ENCODE measurements around the gene CFHR1.
"Not testable (repeated sequence)": the region's sequence is repeated elsewhere in the genome, so short reads cannot be mapped to it uniquely, and the experiment has no call there.

CFHR1 gene

DNA sequence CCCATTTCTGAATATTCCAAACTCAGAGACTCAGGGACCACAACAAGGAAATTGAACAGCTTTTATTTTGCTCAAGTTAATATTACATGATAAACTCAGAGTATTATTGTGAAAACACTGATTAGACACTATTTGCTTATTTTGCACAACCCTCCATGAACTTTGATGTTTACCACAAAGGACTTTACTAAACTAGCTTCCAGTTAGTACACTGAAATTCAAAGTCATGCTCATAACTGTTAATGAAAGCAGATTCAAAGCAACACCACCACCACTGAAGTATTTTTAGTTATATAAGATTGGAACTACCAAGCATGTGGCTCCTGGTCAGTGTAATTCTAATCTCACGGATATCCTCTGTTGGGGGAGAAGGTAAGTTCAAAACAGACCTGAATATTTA is at the start of gene CFHR1:
CFHR1 (plus strand) TSS at position 201 of the 400 bp plus-strand sequence; CDS start at position 315, 114 bp downstream.
- FAIRE-seq, result not testable (repeated sequence)

GRCh38 chr1:196769823-196770222 is 49.7 kb upstream of the CFHR1 start:
- peak; percentile 51 for FAIRE-seq

- no peak for FAIRE-seq
Measured at GRCh38 chr1:196773713-196774112, 45.8 kb upstream of the CFHR1 start.

- no peak for FAIRE-seq
Measured at GRCh38 chr1:196774175-196774574, 45.4 kb upstream of the CFHR1 start.

DNA sequence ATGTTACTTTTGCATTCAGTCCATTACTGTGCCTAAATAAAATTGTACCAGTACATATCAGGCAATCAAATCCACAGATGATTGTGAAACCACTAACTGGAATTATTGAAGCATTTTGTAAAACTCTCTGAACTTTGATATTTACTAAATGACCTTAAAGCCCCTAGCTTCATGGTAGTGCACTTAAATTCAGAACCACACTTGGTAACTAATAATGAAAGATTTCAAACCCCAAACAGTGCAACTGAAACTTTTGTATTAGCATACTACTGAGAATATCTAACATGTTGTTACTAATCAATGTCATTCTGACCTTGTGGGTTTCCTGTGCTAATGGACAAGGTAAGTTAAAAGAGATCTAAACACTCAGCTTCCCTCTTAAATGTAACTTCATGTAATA is 44.9 kb upstream of the CFHR1 start, which contains the start of gene CFHR3:
CFHR3 (plus strand) TSS at position 238 of the 400 bp plus-strand sequence; CDS start at position 285, 47 bp downstream.
- no peak for FAIRE-seq

DNA sequence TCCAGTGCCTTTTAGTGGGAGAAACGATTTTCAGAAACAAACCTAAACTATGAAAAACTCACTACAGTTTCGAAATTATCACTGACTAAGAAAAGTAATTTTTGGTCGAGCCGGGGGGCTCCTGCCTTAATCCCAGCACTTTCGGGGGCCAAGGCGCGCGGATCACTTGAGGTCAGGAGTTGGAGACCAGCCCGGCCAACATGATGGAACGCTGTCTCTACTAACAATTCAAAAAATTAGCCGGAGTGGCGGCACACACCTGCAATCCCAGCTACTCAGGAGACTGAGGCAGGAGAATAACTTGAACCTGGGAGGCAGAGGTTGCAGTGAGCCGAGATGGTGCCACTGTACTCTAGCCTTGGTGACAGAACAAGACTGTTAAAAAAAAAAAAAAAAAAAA is 41.9 kb upstream of the CFHR1 start:
- FAIRE-seq, result no peak

GRCh38 chr1:196779093-196779492 is 40.4 kb upstream of the CFHR1 start:
- FAIRE-seq, result no peak

GRCh38 chr1:196791252-196791651 is 28.3 kb upstream of the CFHR1 start:
- FAIRE-seq, result not testable (repeated sequence)

DNA sequence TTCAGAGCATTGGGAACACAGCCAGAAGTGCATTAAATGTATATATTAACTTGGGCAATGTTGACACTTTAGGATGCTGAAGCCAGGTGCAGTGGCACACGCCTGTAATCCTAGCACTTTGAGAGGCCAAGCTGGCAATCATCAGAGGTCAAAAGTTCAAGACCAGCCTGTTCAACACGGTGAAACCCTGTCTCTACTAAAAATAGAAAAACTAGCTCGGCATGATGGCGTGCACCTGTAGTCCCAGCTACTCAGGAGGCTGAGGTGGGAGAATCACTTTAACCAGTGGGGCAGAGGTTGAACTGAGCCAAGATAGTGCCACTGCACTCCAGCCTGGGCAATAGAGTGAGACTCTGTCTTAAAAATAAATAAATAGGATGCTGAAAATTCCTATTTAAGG is 25.4 kb upstream of the CFHR1 start:
- not testable (repeated sequence) for FAIRE-seq

DNA sequence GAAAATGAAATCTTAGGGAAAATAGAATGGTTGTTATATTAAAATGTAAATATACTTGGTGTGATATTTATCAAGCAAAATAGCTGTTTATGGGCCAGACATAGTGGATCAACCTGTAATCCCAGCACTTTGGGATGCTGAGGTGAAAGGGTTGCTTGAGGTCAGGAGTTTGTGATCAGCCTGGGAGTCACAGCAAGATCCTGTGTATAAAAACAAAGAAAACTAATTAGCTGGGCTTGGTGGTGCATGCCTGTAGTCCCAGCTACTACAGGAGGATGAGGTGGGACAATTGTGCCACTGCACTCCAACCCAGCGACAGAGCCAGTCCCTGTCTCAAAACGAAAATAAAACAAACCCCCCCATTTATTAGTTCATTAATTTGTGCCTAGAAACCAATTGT is 21.6 kb upstream of the CFHR1 start:
- no peak for FAIRE-seq

- not testable (repeated sequence) for FAIRE-seq
Measured at GRCh38 chr1:196801920-196802319, 17.6 kb upstream of the CFHR1 start.

- no peak for FAIRE-seq
Measured at GRCh38 chr1:196808529-196809235, 10.8 kb upstream of the CFHR1 start.

DNA sequence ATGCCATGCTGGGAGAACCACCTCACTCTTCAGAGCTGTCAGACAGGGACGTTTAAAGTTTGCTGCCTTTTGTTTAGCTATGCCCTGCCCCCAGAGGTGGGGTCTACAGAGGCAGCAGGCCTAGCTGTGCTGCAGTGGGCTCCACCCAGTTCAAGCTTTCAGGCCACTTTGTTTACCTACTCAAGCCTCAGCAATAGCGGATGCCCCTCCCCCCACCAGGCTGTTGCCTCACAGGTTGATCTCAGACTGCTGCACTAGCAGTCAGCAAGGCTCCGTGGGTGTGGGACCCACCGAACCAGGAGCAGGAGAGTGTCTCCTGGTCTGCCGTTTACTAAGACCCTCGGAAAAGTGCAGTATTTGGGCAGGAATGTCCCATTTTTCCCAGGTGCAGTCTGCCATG is 2.1 kb upstream of the CFHR1 start:
- FAIRE-seq, result not testable (repeated sequence)

- not testable (repeated sequence) for FAIRE-seq
Measured at GRCh38 chr1:196827860-196828259, 8.3 kb downstream of the CFHR1 start.

DNA sequence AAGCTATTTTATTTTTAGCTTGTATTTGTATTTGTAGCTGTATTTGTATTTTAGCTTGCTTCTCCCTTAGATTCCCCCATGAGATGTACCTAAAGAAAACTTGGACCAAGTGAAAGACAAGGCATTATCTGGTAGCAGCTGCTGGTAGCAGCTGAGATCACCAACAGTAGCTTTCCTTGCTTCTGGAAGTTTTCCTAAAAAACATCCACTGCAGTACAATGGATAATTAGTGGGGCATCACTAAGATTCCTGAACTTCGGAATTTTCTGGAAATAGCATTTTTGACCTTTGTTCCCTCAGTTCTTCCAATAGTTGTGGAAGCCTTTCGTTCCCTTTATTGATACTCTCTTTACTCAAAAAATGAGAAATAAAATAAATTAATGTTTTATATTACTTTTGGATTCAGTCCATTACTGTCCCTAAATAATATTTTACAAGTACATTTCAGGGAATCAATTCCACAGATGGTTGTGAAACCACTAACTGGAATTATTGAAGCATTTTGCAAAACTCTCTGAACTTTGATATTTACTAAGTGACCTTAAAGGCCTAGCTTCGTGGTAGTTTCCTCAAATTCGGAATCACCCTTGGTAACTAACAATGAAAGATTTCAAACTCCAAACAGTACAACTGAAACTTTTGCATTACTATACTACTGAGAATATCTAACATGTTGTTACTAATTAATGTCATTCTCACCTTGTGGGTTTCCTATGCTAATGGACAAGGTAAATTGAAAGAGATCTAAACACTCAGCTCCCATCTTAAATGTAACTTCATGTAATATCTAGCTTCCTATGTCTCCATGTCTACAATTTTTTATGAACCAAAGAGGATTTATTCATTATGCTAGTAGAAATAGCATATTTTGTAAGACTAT is 30.3 kb downstream of the CFHR1 start:
- FAIRE-seq, result peak; percentile 90

GRCh38 chr1:196856053-196856452 is 36.5 kb downstream of the CFHR1 start:
- no peak for FAIRE-seq

- no peak for FAIRE-seq
Measured at GRCh38 chr1:196857188-196857587, 37.7 kb downstream of the CFHR1 start.

GRCh38 chr1:196858811-196859210 is 39.3 kb downstream of the CFHR1 start:
- no peak for FAIRE-seq

GRCh38 chr1:196860323-196860884 is 40.9 kb downstream of the CFHR1 start:
- no peak for FAIRE-seq

DNA sequence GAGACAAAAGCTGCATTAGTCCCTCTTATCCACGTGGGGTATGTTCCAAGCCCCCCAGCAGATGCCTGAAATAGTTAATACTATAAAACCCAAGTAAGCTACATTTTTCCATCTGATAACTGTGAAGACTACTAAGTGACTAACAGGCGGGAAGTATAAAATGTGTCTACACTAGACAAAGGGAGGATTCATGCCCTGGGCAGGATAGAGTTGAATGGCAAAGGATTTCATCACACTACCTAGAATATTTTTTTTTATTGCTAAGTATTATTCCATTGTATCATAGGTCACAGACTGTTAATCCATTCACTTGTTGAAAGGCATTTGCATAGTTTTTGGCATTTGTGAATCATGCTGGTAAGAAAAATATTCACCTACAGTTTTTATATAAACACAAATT is 41.9 kb downstream of the CFHR1 start:
- no peak for FAIRE-seq

DNA sequence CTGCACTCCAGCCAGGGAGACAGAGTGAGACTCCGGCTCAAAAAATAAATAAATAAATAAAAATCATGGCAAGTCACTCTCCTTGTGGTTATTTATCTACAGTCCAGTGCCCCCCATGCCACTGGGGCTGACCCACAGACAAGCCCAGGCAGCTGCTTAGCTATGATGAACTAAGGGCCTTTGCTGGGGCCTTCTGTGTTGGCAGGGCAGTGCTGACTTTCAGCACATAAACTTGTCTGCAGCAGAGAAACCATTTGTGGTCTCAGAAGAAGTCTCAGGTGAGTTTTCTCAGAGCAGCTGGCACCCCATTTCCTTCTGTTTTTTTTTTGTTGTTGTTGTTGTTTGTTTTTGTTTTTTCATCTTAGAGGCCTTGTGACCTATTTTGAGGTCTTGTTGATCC is 47.4 kb downstream of the CFHR1 start:
- no peak for FAIRE-seq

DNA sequence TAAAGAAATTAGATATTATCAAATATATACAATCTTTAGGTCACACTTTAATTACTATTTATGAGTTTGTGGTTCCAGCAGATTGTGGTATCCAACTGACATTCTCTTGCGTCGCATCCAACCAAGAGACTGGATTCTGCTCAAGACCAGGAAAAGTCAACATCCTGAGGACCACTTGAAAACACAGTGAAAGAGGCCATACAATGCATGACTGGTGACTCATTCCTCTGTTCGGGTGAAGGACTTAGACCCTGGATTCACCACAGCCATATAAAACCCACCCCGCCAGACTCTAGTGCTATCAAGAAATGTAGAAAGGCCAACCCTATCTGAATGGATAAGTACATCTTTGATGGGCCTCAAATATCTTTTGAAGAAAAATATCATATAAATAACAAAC is 53.9 kb downstream of the CFHR1 start:
- FAIRE-seq, result no peak

DNA sequence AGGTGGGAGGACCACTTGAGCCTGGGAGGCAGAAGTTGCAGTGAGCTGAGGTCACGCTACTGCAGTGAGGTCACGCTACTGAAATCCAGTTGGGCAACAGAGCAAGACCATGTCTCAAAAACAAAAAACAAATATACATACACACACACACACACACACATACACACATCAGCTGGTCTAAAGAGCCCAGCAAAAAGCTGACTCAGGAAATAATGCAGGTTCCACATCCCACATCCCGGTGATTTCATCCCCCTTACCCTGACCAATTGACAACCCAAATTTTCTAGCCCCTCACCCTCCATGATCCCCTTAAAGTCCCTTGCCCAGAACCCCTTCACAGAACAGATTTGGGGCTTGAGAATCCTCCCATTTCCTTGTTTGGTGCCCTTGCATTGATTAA is 56.4 kb downstream of the CFHR1 start:
- FAIRE-seq, result no peak

- no peak for FAIRE-seq
Measured at GRCh38 chr1:196877964-196878363, 58.4 kb downstream of the CFHR1 start.
